ENCODE results near the gene LYRM4. TPM values are rescaled to one million over a fixed set of nuclear protein-coding genes. Genes with fewer than 3 reads are reported as not detected.

The LYRM4 gene
- total and polyA plus RNA-seq, 2 donors (not counting 1 experiment from before 2014, with no cell fraction given): 22.1 to 29.5 TPM

GRCh38 chr6:5202206-5202605 is 58.5 kb downstream of the LYRM4 start:
- H2AFZ ChIP-seq (ENCODE audit: insufficient read depth, low read depth, low read length, poor library complexity, severe bottlenecking): no peak overlapping the region

GRCh38 chr6:5201271-5201670 is 59.5 kb downstream of the LYRM4 start:
- intact Hi-C loops (cut with micrococcal nuclease): no loop called here
- CTCF ChIA-PET: no interaction called here

More at GRCh38 chr6:5202206-5202605, 58.5 kb downstream of the LYRM4 start:
- Histone ChIP-seq H3K79me2 (ENCODE audit: control insufficient read depth, insufficient read depth, low read length) (no peaks in the 10 kb centered on the region), H3K36me3 (replicated peaks in 1 of 2; ENCODE audit: control extremely low read depth in 1 of 2, control insufficient read depth in 1 of 2, extremely low read depth in 1 of 2, insufficient read depth in 2 of 2, low read length in 1 of 2) (no peaks in the 10 kb centered on the region), H3K4me2 (replicated peaks; ENCODE audit: low read depth, low read length, poor library complexity, severe bottlenecking) (no peak overlapping the region), H3K9ac (ENCODE audit: low read length) (no peak overlapping the region), H3K9me3 (ENCODE audit: control extremely low read depth in 1 of 3, control insufficient read depth in 2 of 3, insufficient read depth in 1 of 3, low read length in 2 of 3) (no peaks in the 10 kb centered on the region), H3K4me3 (ENCODE audit: control extremely low read depth in 1 of 5, extremely low read depth in 1 of 5, insufficient read depth in 1 of 5, low read depth in 2 of 5, low read length in 4 of 5) (no peak overlapping the region), H3K27me3 (replicated peaks in 1 of 4; ENCODE audit: control extremely low read depth in 1 of 4, control insufficient read depth in 3 of 4, insufficient read depth in 4 of 4, low read length in 3 of 4) (no peaks in the 10 kb centered on the region), H4K20me1 (ENCODE audit: control insufficient read depth, insufficient read depth, low read length, poor library complexity, severe bottlenecking) (no peaks in the 10 kb centered on the region), H3K27ac (ENCODE audit: low read length in 2 of 2) (no peak overlapping the region), H3K4me1 (ENCODE audit: control insufficient read depth in 2 of 2, insufficient read depth in 2 of 2, low read length in 2 of 2) (no peaks in the 10 kb centered on the region)
- POLR2A ChIA-PET: no interaction called here
- no peak for DNase-seq
- Mint-ChIP-seq H3K9me3 (ENCODE audit: insufficient read depth) (no peaks in the 10 kb centered on the region), H3K27ac (no peak overlapping the region), H3K4me3 (no peak overlapping the region), H3K4me1 (no peaks in the 10 kb centered on the region), H3K27me3 (no peaks in the 10 kb centered on the region)
- intact Hi-C loops (cut with micrococcal nuclease): no loop called here
- no peak for TF ChIP-seq EZH2 (IDR thresholded peaks at IDR 0.05; ENCODE audit: borderline replicate concordance, insufficient read depth, low read depth, low read length, poor library complexity, severe bottlenecking)
- no peak for TF ChIP-seq CTCF (IDR thresholded peaks at IDR 0.05)
- CTCF ChIA-PET: no interaction called here
- ATAC-seq (ENCODE audit: low read depth): no peak

More at GRCh38 chr6:5201271-5201670, 59.5 kb downstream of the LYRM4 start:
- Histone ChIP-seq H3K27ac (ENCODE audit: low read length in 2 of 2) (no peak overlapping the region), H3K4me2 (replicated peaks; ENCODE audit: low read depth, low read length, poor library complexity, severe bottlenecking) (no peak overlapping the region), H3K27me3 (replicated peaks in 1 of 4; ENCODE audit: control extremely low read depth in 1 of 4, control insufficient read depth in 3 of 4, insufficient read depth in 4 of 4, low read length in 3 of 4) (no peaks in the 10 kb centered on the region), H2AFZ (ENCODE audit: insufficient read depth, low read depth, low read length, poor library complexity, severe bottlenecking) (no peak overlapping the region), H3K79me2 (ENCODE audit: control insufficient read depth, insufficient read depth, low read length) (no peaks in the 10 kb centered on the region), H3K9me3 (ENCODE audit: control extremely low read depth in 1 of 3, control insufficient read depth in 2 of 3, insufficient read depth in 1 of 3, low read length in 2 of 3) (no peaks in the 10 kb centered on the region), H3K4me1 (ENCODE audit: control insufficient read depth in 2 of 2, insufficient read depth in 2 of 2, low read length in 2 of 2) (no peaks in the 10 kb centered on the region), H3K9ac (ENCODE audit: low read length) (no peak overlapping the region), H3K4me3 (ENCODE audit: control extremely low read depth in 1 of 5, extremely low read depth in 1 of 5, insufficient read depth in 1 of 5, low read depth in 2 of 5, low read length in 4 of 5) (no peak overlapping the region), H4K20me1 (ENCODE audit: control insufficient read depth, insufficient read depth, low read length, poor library complexity, severe bottlenecking) (no peaks in the 10 kb centered on the region), H3K36me3 (replicated peaks in 1 of 2; ENCODE audit: control extremely low read depth in 1 of 2, control insufficient read depth in 1 of 2, extremely low read depth in 1 of 2, insufficient read depth in 2 of 2, low read length in 1 of 2) (no peaks in the 10 kb centered on the region)
- Mint-ChIP-seq H3K4me3 (no peak overlapping the region), H3K9me3 (ENCODE audit: insufficient read depth) (no peaks in the 10 kb centered on the region), H3K4me1 (no peaks in the 10 kb centered on the region), H3K27me3 (no peaks in the 10 kb centered on the region), H3K27ac (no peak overlapping the region)
- TF ChIP-seq CTCF (IDR thresholded peaks at IDR 0.05) (no peak), EZH2 (IDR thresholded peaks at IDR 0.05; ENCODE audit: borderline replicate concordance, insufficient read depth, low read depth, low read length, poor library complexity, severe bottlenecking) (no peak)
- DNase-seq: no peak
- 100% methylated on average over 5 of the region's 5 CpGs for WGBS (ENCODE audit: insufficient coverage)
- ATAC-seq (ENCODE audit: low read depth): no peak
- POLR2A ChIA-PET: no interaction called here
